ENCODE measurements around the gene SRPRB. TPM values are rescaled to one million over a fixed set of nuclear protein-coding genes. Genes with fewer than 3 reads are reported as not detected.

The SRPRB gene
- total and polyA plus RNA-seq, 7 donors = 4.2 to 33.3 (median 14.9) TPM

GRCh38 chr3:133862161-133862560 is 56.5 kb downstream of the SRPRB start:
- no peaks in the 10 kb centered on the region for H3K36me3 ChIP-seq
- no peak overlapping the region for H3K27ac ChIP-seq
- no peak overlapping the region for H3K4me3 ChIP-seq
- H3K9me3 ChIP-seq = no peaks in the 10 kb centered on the region
- no peak for TF ChIP-seq EP300 (IDR thresholded peaks at IDR 0.05)
- TF ChIP-seq POLR2AphosphoS5 (IDR thresholded peaks at IDR 0.05) = no peak
- TF ChIP-seq POLR2A (IDR thresholded peaks at IDR 0.05) = no peak
- no peak for TF ChIP-seq CTCF (IDR thresholded peaks at IDR 0.05)
- no peaks in the 10 kb centered on the region for H3K27me3 ChIP-seq
- intact Hi-C loops (cut with DNase I) = no loop called here
- no peak for DNase-seq
- WGBS, 2 donors = 74 to 87% methylated on average over 4 of the region's 4 CpGs
- no peaks in the 10 kb centered on the region for H3K4me1 ChIP-seq

- no peak for TF ChIP-seq POLR2AphosphoS5 (IDR thresholded peaks at IDR 0.05)
- TF ChIP-seq POLR2A (IDR thresholded peaks at IDR 0.05) = no peak
- no peak for TF ChIP-seq EP300 (IDR thresholded peaks at IDR 0.05)
- TF ChIP-seq CTCF (IDR thresholded peaks at IDR 0.05) = no peak
- H3K36me3 ChIP-seq = no peaks in the 10 kb centered on the region
- 77 to 78% methylated on average over 11 of the region's 11 CpGs for WGBS, 2 donors
- H3K4me1 ChIP-seq = peaks cover 0 to 9% (median 3%) of the 10 kb centered on the region in 4 donors
- H3K4me3 ChIP-seq = no peak overlapping the region
- no peaks in the 10 kb centered on the region for H3K9me3 ChIP-seq
- intact Hi-C loops (cut with DNase I) = no loop called here
- DNase-seq = no peak
- no peak overlapping the region for H3K27ac ChIP-seq
- no peaks in the 10 kb centered on the region for H3K27me3 ChIP-seq
These were observed 58.3 kb downstream of the SRPRB start for GRCh38 chr3:133863911-133864310.

- Histone ChIP-seq H3K9me3 (no peaks in the 10 kb centered on the region), H3K27me3 (no peaks in the 10 kb centered on the region), H3K36me3 (no peaks in the 10 kb centered on the region), H3K27ac (no peak overlapping the region), H3K4me3 (no peak overlapping the region), H3K4me1 (peaks cover 0 to 16% (median 5%) of the 10 kb centered on the region in 4 donors)
- DNase-seq = no peak
- TF ChIP-seq POLR2A (IDR thresholded peaks at IDR 0.05) (no peak), EP300 (IDR thresholded peaks at IDR 0.05) (no peak), POLR2AphosphoS5 (IDR thresholded peaks at IDR 0.05) (no peak), CTCF (IDR thresholded peaks at IDR 0.05) (no peak)
- WGBS, 2 donors = 80 to 81% methylated on average over 7 of the region's 7 CpGs
- intact Hi-C loops (cut with DNase I) = no loop called here
These were observed 59.0 kb downstream of the SRPRB start for GRCh38 chr3:133864616-133865015.

- no peaks in the 10 kb centered on the region for H3K36me3 ChIP-seq
- no peak for DNase-seq
- H3K4me3 ChIP-seq = no peak overlapping the region
- H3K27me3 ChIP-seq = no peaks in the 10 kb centered on the region
- peaks cover 0 to 16% (median 5%) of the 10 kb centered on the region in 4 donors for H3K4me1 ChIP-seq
- H3K27ac ChIP-seq = no peak overlapping the region
- no peaks in the 10 kb centered on the region for H3K9me3 ChIP-seq
- TF ChIP-seq EP300 (IDR thresholded peaks at IDR 0.05) = no peak
- no peak for TF ChIP-seq CTCF (IDR thresholded peaks at IDR 0.05)
- no peak for TF ChIP-seq POLR2A (IDR thresholded peaks at IDR 0.05)
- intact Hi-C loops (cut with DNase I) = no loop called here
- WGBS, 2 donors = 68 to 74% methylated on average over 5 of the region's 5 CpGs
These were observed 59.7 kb downstream of the SRPRB start for GRCh38 chr3:133865136-133865855.

GRCh38 chr3:133866141-133866540 is 60.5 kb downstream of the SRPRB start:
- TF ChIP-seq EP300 (IDR thresholded peaks at IDR 0.05) = no peak
- TF ChIP-seq CTCF (IDR thresholded peaks at IDR 0.05) = no peak
- no peak for TF ChIP-seq POLR2A (IDR thresholded peaks at IDR 0.05)
- no peak for TF ChIP-seq POLR2AphosphoS5 (IDR thresholded peaks at IDR 0.05)
- H3K27me3 ChIP-seq = no peaks in the 10 kb centered on the region
- H3K4me1 ChIP-seq = peaks cover 0 to 16% (median 5%) of the 10 kb centered on the region in 4 donors
- 94 to 96% methylated on average over 3 of the region's 3 CpGs for WGBS, 2 donors
- H3K36me3 ChIP-seq = no peaks in the 10 kb centered on the region
- H3K4me3 ChIP-seq = no peak overlapping the region
- DNase-seq = no peak
- intact Hi-C loops (cut with DNase I) = no loop called here
- no peaks in the 10 kb centered on the region for H3K9me3 ChIP-seq
- H3K27ac ChIP-seq = no peak overlapping the region
